K562 (cell line): ENCODE results near the gene TANGO6. TPM values are rescaled to one million over a fixed set of nuclear protein-coding genes. Genes with fewer than 3 reads are reported as not detected.
A peak's percentile ranks its signal among the peaks of the same experiment; 100 is the strongest.

ENCODE experiments used
- BACH1 ChIP-seq: fragments of 200-800 bp; sonication (Bioruptor generic); IDR thresholded peaks from 2 replicates; pipeline ENCODE4 v1.6.1; 2016; ENCODE audit warnings: missing genetic modification characterization, missing compliant biosample characterization
- CBFA2T3 ChIP-seq: fragments of 450-650 bp; IDR thresholded peaks from 2 replicates; pipeline ENCODE4 v1.6.1; 2017
- CBX2 ChIP-seq: fragments of 200-600 bp; sonication (generic); IDR thresholded peaks from one replicate; pipeline ENCODE4 v1.6.1; 2012; ENCODE audit warnings: mild to moderate bottlenecking, low read length, inconsistent platforms; ENCODE audit not compliant: insufficient read depth, poor library complexity, severe bottlenecking
- CLOCK ChIP-seq: fragments of 250-450 bp; sonication (Bioruptor Pico); IDR thresholded peaks from 2 replicates; pipeline ENCODE4 v1.4.0; 2020; ENCODE audit warnings: mild to moderate bottlenecking, moderate library complexity, borderline replicate concordance
- E2F3 ChIP-seq: fragments of 250-450 bp; sonication (Bioruptor Pico); IDR thresholded peaks from 2 replicates; pipeline ENCODE4 v1.4.0; 2020; ENCODE audit warnings: mild to moderate bottlenecking
- EHMT2 ChIP-seq: fragments of 450-650 bp; IDR thresholded peaks from 2 replicates; pipeline ENCODE4 v1.6.1; 2018; ENCODE audit warnings: antibody characterized with exemption
- ETS2 ChIP-seq: IDR thresholded peaks from 2 replicates; pipeline ENCODE4 v1.6.1; 2016; ENCODE audit warnings: borderline replicate concordance, missing genetic modification characterization, mild to moderate bottlenecking, moderate library complexity, missing compliant biosample characterization; ENCODE audit not compliant: poor library complexity, severe bottlenecking
- GTF2E2 ChIP-seq: fragments of 200-800 bp; sonication (Bioruptor generic); IDR thresholded peaks from 2 replicates; pipeline ENCODE4 v1.6.1; 2016; ENCODE audit warnings: missing genetic modification characterization, missing compliant biosample characterization
- NR2F6 ChIP-seq: fragments of 450-650 bp; formaldehyde crosslinking; IDR thresholded peaks from 2 replicates; pipeline ENCODE4 v1.4.0; 2020; ENCODE audit warnings: mild to moderate bottlenecking
- PHB ChIP-seq: fragments of 250-450 bp; sonication (Bioruptor Pico); IDR thresholded peaks from 2 replicates; pipeline ENCODE4 v1.5.0; 2021
- RBM14 ChIP-seq: fragments of 200-400 bp; formaldehyde crosslinking; IDR thresholded peaks from 2 replicates; pipeline ENCODE4 v1.6.1; 2018; ENCODE audit warnings: low read depth, mild to moderate bottlenecking, low read length, moderate library complexity, borderline replicate concordance; ENCODE audit not compliant: insufficient read depth
- SMAD1 ChIP-seq: fragments of 150-350 bp; IDR thresholded peaks from 2 replicates; pipeline ENCODE4 v1.6.1; 2014; ENCODE audit warnings: low read length, low read depth; ENCODE audit not compliant: partially characterized antibody
- TBP ChIP-seq: optimal IDR thresholded peaks from 2 replicates; pipeline ENCODE3; 2011; ENCODE audit warnings: low read depth, low read length, improper control_type of control experiment
- ZNF174 ChIP-seq: fragments of 250-450 bp; sonication (Bioruptor Pico); IDR thresholded peaks from 2 replicates; pipeline ENCODE4 v1.4.0; 2020; ENCODE audit warnings: mild to moderate bottlenecking
- ZNF175 ChIP-seq: fragments of 200-800 bp; sonication (Bioruptor generic); IDR thresholded peaks from 2 replicates; pipeline ENCODE4 v1.6.1; 2016; ENCODE audit warnings: low read depth, mild to moderate bottlenecking, missing genetic modification characterization, missing compliant biosample characterization
- ZNF197 ChIP-seq: fragments of 200-800 bp; sonication (Bioruptor generic); IDR thresholded peaks from 2 replicates; pipeline ENCODE4 v1.6.1; 2016; ENCODE audit warnings: low read depth, missing genetic modification characterization, missing compliant biosample characterization
- ZNF277 ChIP-seq: fragments of 250-450 bp; sonication (Bioruptor Pico); IDR thresholded peaks from 2 replicates; pipeline ENCODE4 v1.8.0; 2022; ENCODE audit warnings: inconsistent platforms, mild to moderate bottlenecking, moderate library complexity, borderline replicate concordance
- ZNF280A ChIP-seq: fragments of 450-650 bp; IDR thresholded peaks from 2 replicates; pipeline ENCODE4 v1.6.1; 2018; ENCODE audit warnings: mild to moderate bottlenecking, low read depth; ENCODE audit not compliant: partially characterized antibody
- ZNF384 ChIP-seq: IDR thresholded peaks from 2 replicates; pipeline ENCODE4 v1.6.1; 2012; ENCODE audit warnings: low read depth, low read length, improper control_type of control experiment
- ZNF408 ChIP-seq: fragments of 250-450 bp; sonication (Bioruptor Pico); IDR thresholded peaks from 2 replicates; pipeline ENCODE4 v1.4.0; 2020; ENCODE audit warnings: low read depth, mild to moderate bottlenecking, moderate library complexity
- ZNF511 ChIP-seq: sonication (generic); formaldehyde crosslinking; IDR thresholded peaks from 2 replicates; pipeline ENCODE4 v1.8.0; 2022; ENCODE audit warnings: mild to moderate bottlenecking, missing genetic modification reagents
- ZNF668 ChIP-seq: fragments of 250-450 bp; sonication (Bioruptor Pico); IDR thresholded peaks from 2 replicates; pipeline ENCODE4 v1.8.0; 2022; ENCODE audit warnings: mild to moderate bottlenecking, inconsistent platforms
- polyA plus RNA-seq, 8 experiments: library from polyadenylated mRNA; depleted of rRNA in 4 of 8; stranded (reverse) in 5 of 8; unstranded in 3 of 8; fragments of >200 nt; fragmentation: Nextera tagmentation in 2 of 8; fragmentation: Illumina TruSeq in 1 of 8; extraction: Ambion mirVana in 2 of 8; extraction: Trizol in 1 of 8; gene quantifications; 2 replicates each; pipeline versions ENCODE4 v1.2.1 to v1.2.3, GENCODE V29; 2011 to 2014; ENCODE audit warnings: inconsistent platforms in 1 of 8, missing spikeins in 1 of 8
- total RNA-seq, 7 experiments: library from RNA; depleted of rRNA in 6 of 7; stranded (reverse); fragments of >200 nt in 6 of 7; fragmentation: Illumina TruSeq in 2 of 7; extraction: Trizol in 2 of 7; gene quantifications; 2 replicates each; pipeline versions ENCODE4 v1.2.1 to v1.2.3, GENCODE V29; 2011 to 2021; ENCODE audit warnings: low replicate concordance in 1 of 7

Gene TANGO6
- total and polyA plus RNA-seq, 9 of the 15 experiments (the other 6 are each of a cell fraction or from before 2014, with no cell fraction given) = 1.6 to 15.2 (median 9.6) TPM

- TF ChIP-seq ZNF280A (no peak), ZNF175 (CRISPR knock-in tag) (no peak), ZNF277 (no peak), RBM14 (no peak), ZNF511 (CRISPR knock-in tag) (no peak), ZNF668 (no peak), NR2F6 (no peak), ZNF174 (CRISPR knock-in tag) (no peak), SMAD1 (no peak), E2F3 (no peak), TBP (no peak), BACH1 (tag) (no peak), EHMT2 (no peak), ZNF408 (CRISPR knock-in tag) (no peak), PHB (CRISPR knock-in tag) (no peak), ETS2 (tag) (no peak), ZNF197 (no peak), CBFA2T3 (peak; percentile 89), CBX2 (no peak), GTF2E2 (tag) (no peak), ZNF384 (no peak), CLOCK (CRISPR knock-in tag) (no peak)
Measured at GRCh38 chr16:69089091-69089910, 246.0 kb downstream of the TANGO6 start (continued).
